Loucy (cell line): ENCODE data around the gene ASTN2.

Source experiments
- H2AFZ ChIP-seq: fragments of 200-600 bp; sonication (generic); 2 replicates; pipeline ENCODE4 v1.6.0; 2016; ENCODE audit warnings: antibody characterized with exemption, mild to moderate bottlenecking, low read length, moderate library complexity
- H3F3A ChIP-seq: fragments of 200-600 bp; 2 replicates; pipeline ENCODE4 v1.6.0; 2016; ENCODE audit warnings: antibody characterized with exemption, low read depth, mild to moderate bottlenecking
- H3K27me3 ChIP-seq: fragments of 200-600 bp; sonication (generic); 2 replicates; pipeline ENCODE4 v1.6.1; 2014; ENCODE audit warnings: low read length, mild to moderate bottlenecking; ENCODE audit not compliant: insufficient read depth, poor library complexity, severe bottlenecking
- H3K36me3 ChIP-seq: fragments of 200-600 bp; sonication (generic); 2 replicates; pipeline ENCODE4 v1.6.1; 2016; ENCODE audit warnings: low read length; ENCODE audit not compliant: insufficient read depth
- H3K4me1 ChIP-seq: fragments of 200-600 bp; sonication (generic); 2 replicates; pipeline ENCODE4 v1.5.1; 2014; ENCODE audit warnings: low read length, mild to moderate bottlenecking; ENCODE audit not compliant: insufficient read depth, poor library complexity, severe bottlenecking
- H3K4me2 ChIP-seq: fragments of 200-600 bp; sonication (generic); 2 replicates; pipeline ENCODE4 v1.6.0; 2014; ENCODE audit warnings: antibody characterized with exemption, low read length, low read depth, mild to moderate bottlenecking; ENCODE audit not compliant: poor library complexity, severe bottlenecking
- H3K4me3 ChIP-seq: fragments of 200-600 bp; sonication (generic); 2 replicates; pipeline ENCODE4 v1.5.1; 2014; ENCODE audit warnings: low read length, mild to moderate bottlenecking, mixed read lengths; ENCODE audit not compliant: poor library complexity, severe bottlenecking
- H3K79me2 ChIP-seq: fragments of 200-600 bp; sonication (generic); 2 replicates; pipeline ENCODE4 v1.6.1; 2014; ENCODE audit warnings: low read length; ENCODE audit not compliant: insufficient read depth
- H3K9ac ChIP-seq: fragments of 200-600 bp; sonication (generic); 2 replicates; pipeline ENCODE4 v1.6.0; 2014; ENCODE audit warnings: mild to moderate bottlenecking, low read depth, low read length, moderate library complexity; ENCODE audit not compliant: poor library complexity, severe bottlenecking
- H3K9me2 ChIP-seq: fragments of 200-600 bp; sonication (generic); replicated peaks from 2 replicates; pipeline ENCODE4 v1.6.1; 2016; ENCODE audit warnings: low read depth, low read length, mixed read lengths
- H3K9me3 ChIP-seq: fragments of 200-600 bp; sonication (generic); 2 replicates; pipeline ENCODE4 v1.6.1; 2014; ENCODE audit warnings: mild to moderate bottlenecking, antibody characterized with exemption, low read length, low read depth; ENCODE audit not compliant: insufficient read depth
- H4K20me1 ChIP-seq: fragments of 200-600 bp; sonication (generic); 2 replicates; pipeline ENCODE4 v1.6.0; 2014; ENCODE audit warnings: antibody characterized with exemption, low read length, mild to moderate bottlenecking; ENCODE audit not compliant: insufficient read depth, poor library complexity, severe bottlenecking
- EZH2phosphoT487 ChIP-seq: fragments of 200-600 bp; IDR thresholded peaks from 2 replicates; pipeline ENCODE4 v1.6.1; 2018; ENCODE audit warnings: antibody characterized with exemption, mild to moderate bottlenecking, moderate library complexity, borderline replicate concordance
- TF ChIP-seq, protein P1 (sequence below): fragments of 200-600 bp; sonication (generic); conservative IDR thresholded peaks from 2 replicates; pipeline ENCODE4 v1.5.1; 2014; ENCODE audit warnings: mild to moderate bottlenecking, antibody characterized with exemption, low read length

Gene ASTN2

DNA sequence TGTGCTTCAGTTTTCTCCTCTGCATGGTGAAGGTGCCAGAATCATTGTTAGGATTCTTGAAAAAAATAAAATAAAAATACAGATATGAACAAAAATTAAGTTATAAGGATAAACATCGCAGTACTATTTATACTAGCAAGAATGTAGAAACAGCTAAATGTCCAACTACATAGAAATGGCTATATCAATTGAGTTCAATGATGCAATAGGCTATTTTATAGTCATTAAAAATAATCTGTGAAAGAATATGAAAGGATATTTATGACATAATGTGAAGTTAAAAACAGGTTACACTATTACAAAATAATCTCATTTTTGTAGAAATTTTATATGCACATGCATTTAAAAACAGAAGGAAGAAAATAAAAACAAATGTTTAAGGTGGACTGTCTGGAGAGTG, 926.5 kb downstream of the ASTN2 start:
- Histone ChIP-seq H3K79me2 (no peaks in the 10 kb centered on the region), H3K9me3 (no peaks in the 10 kb centered on the region), H3K9me2 (no peaks in the 10 kb centered on the region), H3K27me3 (no peaks in the 10 kb centered on the region), H3K36me3 (no peaks in the 10 kb centered on the region), H4K20me1 (no peaks in the 10 kb centered on the region), H3F3A (no peaks in the 10 kb centered on the region), H3K4me2 (no peak overlapping the region), H3K4me3 (no peak overlapping the region), H2AFZ (no peak overlapping the region), H3K4me1 (no peaks in the 10 kb centered on the region), H3K9ac (no peak overlapping the region)
- TF ChIP-seq, protein P1, sequence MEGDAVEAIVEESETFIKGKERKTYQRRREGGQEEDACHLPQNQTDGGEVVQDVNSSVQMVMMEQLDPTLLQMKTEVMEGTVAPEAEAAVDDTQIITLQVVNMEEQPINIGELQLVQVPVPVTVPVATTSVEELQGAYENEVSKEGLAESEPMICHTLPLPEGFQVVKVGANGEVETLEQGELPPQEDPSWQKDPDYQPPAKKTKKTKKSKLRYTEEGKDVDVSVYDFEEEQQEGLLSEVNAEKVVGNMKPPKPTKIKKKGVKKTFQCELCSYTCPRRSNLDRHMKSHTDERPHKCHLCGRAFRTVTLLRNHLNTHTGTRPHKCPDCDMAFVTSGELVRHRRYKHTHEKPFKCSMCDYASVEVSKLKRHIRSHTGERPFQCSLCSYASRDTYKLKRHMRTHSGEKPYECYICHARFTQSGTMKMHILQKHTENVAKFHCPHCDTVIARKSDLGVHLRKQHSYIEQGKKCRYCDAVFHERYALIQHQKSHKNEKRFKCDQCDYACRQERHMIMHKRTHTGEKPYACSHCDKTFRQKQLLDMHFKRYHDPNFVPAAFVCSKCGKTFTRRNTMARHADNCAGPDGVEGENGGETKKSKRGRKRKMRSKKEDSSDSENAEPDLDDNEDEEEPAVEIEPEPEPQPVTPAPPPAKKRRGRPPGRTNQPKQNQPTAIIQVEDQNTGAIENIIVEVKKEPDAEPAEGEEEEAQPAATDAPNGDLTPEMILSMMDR: no peak
- no peak for TF ChIP-seq EZH2phosphoT487

GRCh38 chr9:116484492-116485061, 930.3 kb downstream of the ASTN2 start:
- H3K4me3 ChIP-seq: no peak overlapping the region
- no peaks in the 10 kb centered on the region for H3F3A ChIP-seq
- TF ChIP-seq, protein P1: no peak
- TF ChIP-seq EZH2phosphoT487: no peak
- no peaks in the 10 kb centered on the region for H3K4me1 ChIP-seq
- no peaks in the 10 kb centered on the region for H3K9me3 ChIP-seq
- no peaks in the 10 kb centered on the region for H3K9me2 ChIP-seq
- H3K79me2 ChIP-seq: no peaks in the 10 kb centered on the region
- H3K4me2 ChIP-seq: no peak overlapping the region
- no peak overlapping the region for H3K9ac ChIP-seq
- no peak overlapping the region for H2AFZ ChIP-seq
- H3K36me3 ChIP-seq: no peaks in the 10 kb centered on the region
- no peaks in the 10 kb centered on the region for H4K20me1 ChIP-seq
- no peaks in the 10 kb centered on the region for H3K27me3 ChIP-seq

- Histone ChIP-seq H3K9me3 (no peaks in the 10 kb centered on the region), H3K27me3 (no peaks in the 10 kb centered on the region), H3K9me2 (no peaks in the 10 kb centered on the region), H3K4me2 (no peak overlapping the region), H3K9ac (no peak overlapping the region), H4K20me1 (no peaks in the 10 kb centered on the region), H3K4me1 (no peaks in the 10 kb centered on the region), H3K79me2 (no peaks in the 10 kb centered on the region), H2AFZ (no peak overlapping the region), H3K4me3 (no peak overlapping the region), H3F3A (no peaks in the 10 kb centered on the region), H3K36me3 (no peaks in the 10 kb centered on the region)
- TF ChIP-seq, protein P1: no peak
- TF ChIP-seq EZH2phosphoT487: no peak
These were observed 931.0 kb downstream of the ASTN2 start for GRCh38 chr9:116483622-116484491.
